Endothelial cell of umbilical vein (primary cell): ENCODE measurements around the gene ICAM5. TPM values are rescaled to one million over a fixed set of nuclear protein-coding genes. Genes with fewer than 3 reads are reported as not detected.

Experiments
- BruUV-seq: library from RNA; stranded (reverse); fragments of 400-500 nt; replicated peaks from 2 replicates; lab custom pipeline; 2021; lab: Mats Ljungman, UMichigan
- CTCF ChIA-PET: fragments of 300-600, 350-600 bp; sonication (Branson Sonifier 250); formaldehyde crosslinking; loops from one replicate; lab custom pipeline; 2021; ENCODE audit warnings: antibody characterized with exemption, inconsistent platforms; lab: Charles Lee
- POLR2A ChIA-PET: fragments of 300-600, 350-600 bp; sonication (Branson Sonifier 250); formaldehyde crosslinking; loops from one replicate; lab custom pipeline; 2021; ENCODE audit warnings: antibody characterized with exemption, inconsistent platforms; lab: Charles Lee
- DNase-seq: peaks from one replicate; pipeline ENCODE4 v3.0.0-alpha.2; 2011; ENCODE audit warnings: low read depth, low spot score
- FAIRE-seq: peaks from 2 replicates; lab custom pipeline; 2011; peaks lifted over from hg19 to GRCh38; lab: Jason Lieb, UNC
- H2AFZ ChIP-seq: 2 replicates; pipeline ENCODE4 v1.6.0; 2012; ENCODE audit warnings: low read depth, low read length, control low read depth, inconsistent platforms
- H3K27ac ChIP-seq: 2 replicates; pipeline ENCODE4 v1.5.1; 2011; ENCODE audit warnings: low read depth, mild to moderate bottlenecking, control low read depth, low read length, moderate library complexity; ENCODE audit not compliant: insufficient read depth
- H3K27me3 ChIP-seq, 2 experiments: 2 replicates each; pipeline versions ENCODE4 v1.6.0 to v1.6.1; 2011; ENCODE audit warnings: low read length in 2 of 2, mixed read lengths in 1 of 2; ENCODE audit not compliant: control insufficient read depth in 2 of 2, insufficient read depth in 2 of 2
- H3K36me3 ChIP-seq, 2 experiments: 2 replicates in 1 of 2; 3 replicates in 1 of 2; pipeline ENCODE4 v1.5.1; 2011; ENCODE audit warnings: low read length in 2 of 2, mild to moderate bottlenecking in 1 of 2, moderate library complexity in 1 of 2; ENCODE audit not compliant: control insufficient read depth in 2 of 2, insufficient read depth in 2 of 2; ENCODE audit errors: extremely low read depth in 1 of 2
- H3K4me1 ChIP-seq: 3 replicates; pipeline ENCODE4 v1.5.1; 2011; ENCODE audit warnings: mild to moderate bottlenecking, low read length; ENCODE audit not compliant: control insufficient read depth, insufficient read depth; ENCODE audit errors: extremely low read depth
- H3K4me2 ChIP-seq: 2 replicates; pipeline ENCODE4 v1.6.1; 2011; ENCODE audit warnings: low read length, control low read depth, mixed read lengths; ENCODE audit not compliant: insufficient read depth
- H3K4me3 ChIP-seq, 3 experiments: fragments of 200-600 bp in 1 of 3; sonication (generic), shearing (Covaris generic) in 1 of 3; replicated peaks in 1 of 3; 2 replicates each; pipeline ENCODE4 v1.5.1; 2011 to 2016; ENCODE audit warnings: control low read depth in 3 of 3, low read length in 3 of 3, mild to moderate bottlenecking in 2 of 3, inconsistent platforms in 1 of 3, low read depth in 1 of 3, moderate library complexity in 1 of 3; ENCODE audit not compliant: insufficient read depth in 1 of 3
- H3K79me2 ChIP-seq: 2 replicates; pipeline ENCODE4 v1.6.0; 2012; ENCODE audit warnings: low read length, inconsistent platforms; ENCODE audit not compliant: control insufficient read depth, insufficient read depth
- H3K9ac ChIP-seq: replicated peaks from 2 replicates; pipeline ENCODE3; 2011; ENCODE audit warnings: low read length, control low read depth; ENCODE audit not compliant: insufficient read depth; ENCODE audit errors: extremely low read depth
- H3K9me1 ChIP-seq: replicated peaks from 3 replicates; pipeline ENCODE4 v1.6.0; 2011; ENCODE audit warnings: mild to moderate bottlenecking, low read length; ENCODE audit not compliant: control insufficient read depth, insufficient read depth; ENCODE audit errors: extremely low read depth
- H3K9me3 ChIP-seq: replicated peaks from 2 replicates; pipeline ENCODE4 v1.5.1; 2012; ENCODE audit warnings: low read length, inconsistent platforms; ENCODE audit not compliant: control insufficient read depth, insufficient read depth
- H4K20me1 ChIP-seq: replicated peaks from 2 replicates; pipeline ENCODE3; 2011; ENCODE audit warnings: mild to moderate bottlenecking, low read length; ENCODE audit not compliant: control insufficient read depth, insufficient read depth; ENCODE audit errors: extremely low read depth
- EZH2 ChIP-seq: IDR thresholded peaks from 2 replicates; pipeline ENCODE4 v1.6.1; 2012; ENCODE audit warnings: borderline replicate concordance, low read depth, mild to moderate bottlenecking, moderate library complexity, low read length, inconsistent platforms; ENCODE audit not compliant: severe bottlenecking
- FOS ChIP-seq: IDR thresholded peaks from 2 replicates; pipeline ENCODE4 v1.6.1; 2011; ENCODE audit warnings: mild to moderate bottlenecking, low read length, moderate library complexity, borderline replicate concordance; ENCODE audit not compliant: insufficient read depth
- GATA2 ChIP-seq: IDR thresholded peaks from 2 replicates; pipeline ENCODE4 v1.7.0; 2011; ENCODE audit warnings: low read depth, mild to moderate bottlenecking, moderate library complexity, mixed read lengths, low read length; ENCODE audit not compliant: insufficient read length, insufficient read depth
- JUN ChIP-seq: IDR thresholded peaks from 2 replicates; pipeline ENCODE4 v1.6.1; 2011; ENCODE audit warnings: borderline replicate concordance, low read depth; ENCODE audit not compliant: insufficient read length, insufficient read depth
- MYC ChIP-seq: IDR thresholded peaks from one replicate; pipeline ENCODE4 v1.6.1; 2011; ENCODE audit warnings: mild to moderate bottlenecking, low read depth, low read length
- POLR2A ChIP-seq: IDR thresholded peaks from 2 replicates; pipeline ENCODE4 v1.6.1; 2012; ENCODE audit warnings: low read depth, mild to moderate bottlenecking, control low read depth, low read length
- POLR2AphosphoS5 ChIP-seq: IDR thresholded peaks from 2 replicates; pipeline ENCODE4 v1.6.1; 2012; ENCODE audit warnings: low read depth, mild to moderate bottlenecking, control low read depth, low read length, moderate library complexity; ENCODE audit not compliant: insufficient read depth
- dilution Hi-C: fragments of 300-500 bp; cut with MboI; formaldehyde crosslinking; loops from one replicate; pipeline ENCODE4 v1.15.0; 2019; ENCODE audit warnings: low sequenced_read_pairs; ENCODE audit not compliant: extremely low pct_ligation_motif_present
- intact Hi-C: fragments of 100-400 bp; cut with micrococcal nuclease; formaldehyde crosslinking; loops from one replicate; pipeline ENCODE4 v1.10.0; 2022
- polyA plus RNA-seq, 4 experiments: library from polyadenylated mRNA; depleted of rRNA in 3 of 4; stranded (reverse) in 3 of 4; unstranded in 1 of 4; fragments of >200 nt; gene quantifications; 2 replicates each; pipeline versions ENCODE4 v1.2.1 to v1.2.3, GENCODE V29; 2011 to 2012; ENCODE audit warnings: missing spikeins in 1 of 4
- total RNA-seq: library from RNA; stranded (reverse); gene quantifications from 2 replicates; pipeline ENCODE4 v1.2.3, GENCODE V29; 2021
- TF ChIP-seq, protein P1 (sequence below), 2 donors: IDR thresholded peaks; 1 replicate in 1 of 2; 2 replicates in 1 of 2; pipeline ENCODE4 v1.5.1; 2011; ENCODE audit warnings: low read length in 2 of 2, mild to moderate bottlenecking in 2 of 2, moderate library complexity in 2 of 2, control low read depth in 1 of 2, inconsistent platforms in 1 of 2, low read depth in 1 of 2; ENCODE audit not compliant: insufficient read depth in 1 of 2; ENCODE audit errors: extremely low read depth in 1 of 2
- TF ChIP-seq, protein P2 (sequence below): IDR thresholded peaks from 2 replicates; pipeline ENCODE4 v1.6.1; 2011; ENCODE audit not compliant: insufficient read depth, insufficient read length

Gene ICAM5
- total and polyA plus RNA-seq, 2 donors (not counting 3 experiments of a cell fraction or from before 2014, with no cell fraction given): 0.10 to 0.40 TPM

DNA sequence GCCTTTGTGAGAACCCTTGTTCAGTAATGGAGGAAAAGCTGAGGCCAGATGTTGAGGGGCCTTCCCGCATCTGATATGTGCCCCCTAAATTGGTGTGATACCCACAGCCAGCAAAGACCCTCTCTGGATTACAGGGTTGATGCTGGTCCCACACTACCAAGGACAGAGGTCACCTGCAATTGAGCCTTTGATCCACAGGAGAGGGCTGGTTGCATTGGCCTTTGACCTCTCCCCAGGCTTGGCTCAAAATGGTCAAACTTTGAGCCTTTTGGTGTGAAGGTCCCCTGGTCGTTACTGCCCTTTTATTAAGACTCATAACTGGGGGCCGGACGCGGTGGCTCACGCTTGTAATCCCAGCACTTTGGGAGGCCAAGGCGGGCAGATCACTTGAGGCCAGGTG lies 46.1 kb upstream of the ICAM5 start:
- H3K4me1 ChIP-seq: no peaks in the 10 kb centered on the region
- DNase-seq (no peak), FAIRE-seq (no peak)
- no TSS peak for BruUV-seq
- no peaks in the 10 kb centered on the region for H3K9me3 ChIP-seq
- H2AFZ ChIP-seq: no peak overlapping the region
- no peak overlapping the region for H3K4me3 ChIP-seq
- TF ChIP-seq MYC (no peak), EZH2 (no peak), GATA2 (no peak), JUN (no peak), FOS (no peak), POLR2AphosphoS5 (no peak), POLR2A (no peak)
- TF ChIP-seq, protein P1, sequence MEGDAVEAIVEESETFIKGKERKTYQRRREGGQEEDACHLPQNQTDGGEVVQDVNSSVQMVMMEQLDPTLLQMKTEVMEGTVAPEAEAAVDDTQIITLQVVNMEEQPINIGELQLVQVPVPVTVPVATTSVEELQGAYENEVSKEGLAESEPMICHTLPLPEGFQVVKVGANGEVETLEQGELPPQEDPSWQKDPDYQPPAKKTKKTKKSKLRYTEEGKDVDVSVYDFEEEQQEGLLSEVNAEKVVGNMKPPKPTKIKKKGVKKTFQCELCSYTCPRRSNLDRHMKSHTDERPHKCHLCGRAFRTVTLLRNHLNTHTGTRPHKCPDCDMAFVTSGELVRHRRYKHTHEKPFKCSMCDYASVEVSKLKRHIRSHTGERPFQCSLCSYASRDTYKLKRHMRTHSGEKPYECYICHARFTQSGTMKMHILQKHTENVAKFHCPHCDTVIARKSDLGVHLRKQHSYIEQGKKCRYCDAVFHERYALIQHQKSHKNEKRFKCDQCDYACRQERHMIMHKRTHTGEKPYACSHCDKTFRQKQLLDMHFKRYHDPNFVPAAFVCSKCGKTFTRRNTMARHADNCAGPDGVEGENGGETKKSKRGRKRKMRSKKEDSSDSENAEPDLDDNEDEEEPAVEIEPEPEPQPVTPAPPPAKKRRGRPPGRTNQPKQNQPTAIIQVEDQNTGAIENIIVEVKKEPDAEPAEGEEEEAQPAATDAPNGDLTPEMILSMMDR (IDR thresholded peaks at IDR 0.05; ENCODE audit: extremely low read depth in 1 of 2, insufficient read depth in 1 of 2, low read depth in 1 of 2, low read length in 2 of 2): no peak
- TF ChIP-seq, protein P2, sequence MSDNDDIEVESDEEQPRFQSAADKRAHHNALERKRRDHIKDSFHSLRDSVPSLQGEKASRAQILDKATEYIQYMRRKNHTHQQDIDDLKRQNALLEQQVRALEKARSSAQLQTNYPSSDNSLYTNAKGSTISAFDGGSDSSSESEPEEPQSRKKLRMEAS: no peak
- ChIA-PET POLR2A (no interaction called here), CTCF (interaction anchor here (1.4 kb wide), 1 partner anchor 145 kb away, joined by 3 read pairs; no protein-coding TSS in a partner anchor)
- H3K9me1 ChIP-seq: no peaks in the 10 kb centered on the region
- no peak overlapping the region for H3K4me2 ChIP-seq
- intact Hi-C loops (loop anchor here (2.0 kb wide), 1 partner anchor 313 kb away; no protein-coding TSS in a partner anchor), dilution Hi-C loops (no loop called here)
- H3K27ac ChIP-seq: no peak overlapping the region
- no peaks in the 10 kb centered on the region for H3K36me3 ChIP-seq
- H4K20me1 ChIP-seq: no peaks in the 10 kb centered on the region
- no peak overlapping the region for H3K9ac ChIP-seq
- no peaks in the 10 kb centered on the region for H3K79me2 ChIP-seq
- H3K27me3 ChIP-seq: no peaks in the 10 kb centered on the region
